ENCODE measurements around the gene VEPH1.

Gene VEPH1

GRCh38 chr3:157247391-157247790, 255.8 kb downstream of the VEPH1 start:
- peaks cover 4% of the 10 kb centered on the region for H3K4me1 ChIP-seq (ENCODE audit: insufficient read depth, poor library complexity, severe bottlenecking)
- H3K9me3 ChIP-seq (ENCODE audit: severe bottlenecking) = no peaks in the 10 kb centered on the region
- H3K27ac ChIP-seq (ENCODE audit: poor library complexity, severe bottlenecking) = no peak overlapping the region
- H3K36me3 ChIP-seq (ENCODE audit: low read depth) = no peaks in the 10 kb centered on the region
- no peak for TF ChIP-seq CTCF (IDR thresholded peaks at IDR 0.05; ENCODE audit: poor library complexity, severe bottlenecking)
- ATAC-seq (ENCODE audit: low read depth) (no peak), DNase-seq (ENCODE audit: low spot score) (no peak)
- H3K27me3 ChIP-seq (ENCODE audit: insufficient read depth, poor library complexity, severe bottlenecking) = no peaks in the 10 kb centered on the region
- H3K4me3 ChIP-seq (ENCODE audit: severe bottlenecking) = no peak overlapping the region

- Histone ChIP-seq H3K4me3 (ENCODE audit: severe bottlenecking) (no peak overlapping the region), H3K27me3 (ENCODE audit: insufficient read depth, poor library complexity, severe bottlenecking) (no peaks in the 10 kb centered on the region), H3K27ac (ENCODE audit: poor library complexity, severe bottlenecking) (no peak overlapping the region), H3K4me1 (ENCODE audit: insufficient read depth, poor library complexity, severe bottlenecking) (no peaks in the 10 kb centered on the region), H3K36me3 (ENCODE audit: low read depth) (no peaks in the 10 kb centered on the region), H3K9me3 (ENCODE audit: severe bottlenecking) (no peaks in the 10 kb centered on the region)
- DNase-seq (ENCODE audit: low spot score) (no peak), ATAC-seq (ENCODE audit: low read depth) (no peak)
- TF ChIP-seq CTCF (IDR thresholded peaks at IDR 0.05; ENCODE audit: poor library complexity, severe bottlenecking) = no peak
These were observed 260.4 kb downstream of the VEPH1 start for GRCh38 chr3:157242836-157243235.

GRCh38 chr3:157241599-157241998, 261.6 kb downstream of the VEPH1 start:
- Histone ChIP-seq H3K27ac (ENCODE audit: poor library complexity, severe bottlenecking) (no peak overlapping the region), H3K27me3 (ENCODE audit: insufficient read depth, poor library complexity, severe bottlenecking) (no peaks in the 10 kb centered on the region), H3K9me3 (ENCODE audit: severe bottlenecking) (no peaks in the 10 kb centered on the region), H3K4me1 (ENCODE audit: insufficient read depth, poor library complexity, severe bottlenecking) (no peaks in the 10 kb centered on the region), H3K36me3 (ENCODE audit: low read depth) (no peaks in the 10 kb centered on the region), H3K4me3 (ENCODE audit: severe bottlenecking) (no peak overlapping the region)
- DNase-seq (ENCODE audit: low spot score) = no peak
- no peak for ATAC-seq (ENCODE audit: low read depth)
- TF ChIP-seq CTCF (IDR thresholded peaks at IDR 0.05; ENCODE audit: poor library complexity, severe bottlenecking) = no peak

GRCh38 chr3:157240408-157240807, 262.8 kb downstream of the VEPH1 start:
- H3K27me3 ChIP-seq (ENCODE audit: insufficient read depth, poor library complexity, severe bottlenecking) = no peaks in the 10 kb centered on the region

More at GRCh38 chr3:157240408-157240807, 262.8 kb downstream of the VEPH1 start:
- H3K4me1 ChIP-seq (ENCODE audit: insufficient read depth, poor library complexity, severe bottlenecking) = no peaks in the 10 kb centered on the region
- no peaks in the 10 kb centered on the region for H3K36me3 ChIP-seq (ENCODE audit: low read depth)
- no peak overlapping the region for H3K4me3 ChIP-seq (ENCODE audit: severe bottlenecking)
- no peaks in the 10 kb centered on the region for H3K9me3 ChIP-seq (ENCODE audit: severe bottlenecking)
- H3K27ac ChIP-seq (ENCODE audit: poor library complexity, severe bottlenecking) = no peak overlapping the region
- no peak for TF ChIP-seq CTCF (IDR thresholded peaks at IDR 0.05; ENCODE audit: poor library complexity, severe bottlenecking)
- no peak for DNase-seq (ENCODE audit: low spot score)
- no peak for ATAC-seq (ENCODE audit: low read depth)

All from RWPE2 (cell line).